ENCODE measurements around the gene HPD. TPM values are rescaled to one million over a fixed set of nuclear protein-coding genes. Genes with fewer than 3 reads are reported as not detected.
A peak's percentile ranks its signal among the peaks of the same experiment; 100 is the strongest.

Gene HPD
- total and polyA plus RNA-seq, 12 donors = 1.6 to 13.0 (median 4.0) TPM

DNA sequence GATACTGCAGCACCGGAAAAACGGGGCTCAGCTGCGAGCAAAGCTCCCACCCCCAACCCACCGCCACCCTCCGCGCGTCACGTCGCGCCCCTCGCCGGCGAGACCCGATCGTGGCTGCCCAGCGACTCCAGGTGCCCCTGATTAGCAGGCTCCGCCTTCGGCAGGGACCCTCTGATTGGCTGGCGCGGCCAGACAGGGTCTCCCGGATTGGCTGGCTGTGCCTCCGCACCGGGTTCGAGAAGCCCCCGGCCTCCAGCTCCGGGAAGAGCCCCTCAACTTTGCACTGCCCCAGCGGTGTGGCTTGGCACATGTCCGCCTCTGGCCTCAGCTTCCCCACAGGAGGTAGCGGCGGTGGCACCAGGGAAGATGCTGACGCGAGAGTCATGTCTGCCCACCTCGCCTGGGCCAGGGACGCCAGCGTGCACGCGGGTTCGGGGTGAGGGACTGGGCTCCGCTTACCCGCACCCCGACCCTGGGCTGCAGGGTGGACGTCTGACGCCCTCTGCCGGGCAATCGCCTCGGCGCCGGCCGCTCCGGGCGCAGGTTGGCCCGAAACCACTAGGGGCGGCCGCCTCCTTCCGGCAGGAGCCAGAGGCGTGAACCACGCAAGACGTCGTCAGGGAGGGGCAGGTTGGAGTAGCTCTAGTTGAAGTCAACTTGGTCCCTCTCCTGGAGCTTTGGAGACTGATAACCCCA, 64.7 kb downstream of the HPD start:
- Histone ChIP-seq H3K27ac (peak overlapping the region; percentile 29 to 100 (median 100)), H3K36me3 (replicated peaks in 1 of 2) (peaks cover 0 to 13% of the 10 kb centered on the region in 2 donors), H3K4me3 (peak overlapping the region in 2 of 4 donors; percentile 33 to 60), H3K27me3 (no peaks in the 10 kb centered on the region), H3K4me1 (replicated peaks in 1 of 2) (peaks cover 52 to 65% of the 10 kb centered on the region in 2 donors), H3K9me3 (replicated peaks in 1 of 3) (no peaks in the 10 kb centered on the region)
- DNase-seq = peak; percentile 92 to 96 (median 93)
- intact Hi-C loops (cut with DNase I) = loop anchor here (2.0 to 10.0 kb wide), 4 partner anchors 17 to 101 kb away; no protein-coding TSS in a partner anchor
- TF ChIP-seq CTCF (IDR thresholded peaks at IDR 0.05) (peak; percentile 97 to 100 (median 100)), POLR2A (IDR thresholded peaks at IDR 0.05) (peak; percentile 24 to 26)
- 0 to 1% (median 0%) methylated on average over 6 to 59 of the region's 59 CpGs for WGBS, 4 donors

DNA sequence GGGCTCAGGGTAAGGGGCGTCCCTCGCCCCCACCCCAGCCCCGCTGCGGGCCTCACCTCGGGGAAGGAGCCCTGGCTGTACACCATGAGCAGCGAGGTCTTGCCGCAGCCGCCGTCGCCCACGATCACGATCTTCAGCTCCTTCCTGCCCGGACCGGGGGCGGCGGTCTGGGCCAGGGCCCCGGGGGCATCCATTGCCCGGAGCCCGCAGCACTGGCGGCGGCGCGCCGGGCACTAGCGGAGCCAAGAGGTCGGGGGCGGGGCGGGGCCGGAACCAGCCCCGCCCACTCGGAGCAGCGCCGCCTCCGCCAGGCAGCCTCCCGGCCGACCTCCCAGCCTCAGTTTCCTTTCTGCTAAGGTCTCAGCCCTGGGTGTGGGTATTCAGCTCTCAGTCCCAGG, 65.2 kb downstream of the HPD start, which contains the start of gene RHOF:
Gene RHOF (minus strand): TSS at position 249 of the 398 bp plus-strand sequence. CDS start 55 bp downstream, at position 194.
- peak in 5 of 7 donors; percentile 46 to 66 (median 47) for DNase-seq

DNA sequence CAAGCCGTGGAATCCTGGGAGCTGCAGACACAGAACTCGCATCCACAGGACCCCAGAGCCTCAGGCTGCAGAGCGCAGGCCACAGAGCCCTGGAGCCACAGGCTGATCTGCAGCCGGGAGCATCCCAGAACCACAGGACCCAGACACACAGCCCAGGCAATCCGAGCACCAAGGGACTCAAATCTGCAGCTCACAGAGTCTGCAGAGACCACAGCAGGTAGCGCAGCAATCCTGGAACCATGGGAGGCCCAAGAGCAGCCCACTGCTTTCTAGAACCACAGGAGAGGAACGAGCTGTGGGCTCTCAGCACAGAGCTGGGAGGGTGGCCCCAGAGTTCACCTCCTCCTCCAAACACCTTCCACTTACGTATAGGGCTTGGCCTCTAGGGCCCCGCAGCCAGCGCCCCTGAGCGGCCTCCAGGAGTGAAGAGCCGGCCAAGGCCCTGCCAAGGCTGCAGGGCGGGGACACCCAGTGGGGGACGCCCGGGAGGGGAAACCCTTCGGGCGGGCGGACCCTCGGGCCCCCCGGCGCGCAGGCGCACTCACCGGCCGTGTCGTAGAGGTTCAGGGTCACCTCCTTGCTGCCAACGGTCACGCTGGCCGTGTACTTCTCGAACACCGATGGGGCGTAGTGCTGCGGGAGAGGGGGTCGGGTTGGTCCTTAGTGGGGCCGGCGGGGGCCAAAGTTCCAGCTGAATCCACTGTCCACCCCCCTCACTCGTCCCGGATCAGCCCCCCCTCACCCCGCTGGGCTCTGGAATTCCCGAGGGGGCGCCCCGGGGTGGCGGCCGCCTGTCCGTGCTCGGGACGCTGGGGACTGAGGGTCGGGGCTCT, 65.8 kb downstream of the HPD start:
- H3K4me3 ChIP-seq = peak overlapping the region in 2 of 4 donors; percentile 33 to 60
- peak; percentile 58 to 72 (median 66) for DNase-seq
- 15 to 57% (median 21%) methylated on average over 6 to 48 of the region's 48 CpGs for WGBS, 4 donors
- peaks cover 40 to 55% of the 10 kb centered on the region in 2 donors for H3K4me1 ChIP-seq (replicated peaks in 1 of 2)
- no peaks in the 10 kb centered on the region for H3K9me3 ChIP-seq (replicated peaks in 1 of 3)
- H3K27me3 ChIP-seq = no peaks in the 10 kb centered on the region
- no peak for TF ChIP-seq CTCF (IDR thresholded peaks at IDR 0.05)
- no peak for TF ChIP-seq POLR2A (IDR thresholded peaks at IDR 0.05)
- H3K36me3 ChIP-seq (replicated peaks in 1 of 2) = peaks cover 0 to 13% of the 10 kb centered on the region in 2 donors
- H3K27ac ChIP-seq = peak overlapping the region; percentile 22 to 100 (median 61)
- intact Hi-C loops (cut with DNase I) = loop anchor here (5.0 to 10.0 kb wide), 3 partner anchors 91 to 102 kb away; no protein-coding TSS in a partner anchor

More for the DNA sequence above, 65.2 kb downstream of the HPD start, which contains the start of gene RHOF:
- Histone ChIP-seq H3K9me3 (replicated peaks in 1 of 3) (no peaks in the 10 kb centered on the region), H3K4me1 (replicated peaks in 1 of 2) (peaks cover 46 to 61% of the 10 kb centered on the region in 2 donors), H3K27me3 (no peaks in the 10 kb centered on the region), H3K4me3 (peak within 1 kb of the TSS in 2 of 4 donors; percentile 33 to 60), H3K27ac (peak within 1 kb of the TSS; percentile 29 to 100 (median 100)), H3K36me3 (replicated peaks in 1 of 2) (peaks cover 0 to 13% of the 10 kb centered on the region in 2 donors)
- 0 to 1% (median 1%) methylated on average over 6 to 36 of the region's 36 CpGs; no CpG with 5 or more reads in 1 of the 4 donors for WGBS, 4 donors
- intact Hi-C loops (cut with DNase I) = loop anchor here (5.0 to 10.0 kb wide), 3 partner anchors 91 to 101 kb away; no protein-coding TSS in a partner anchor
- TF ChIP-seq CTCF (IDR thresholded peaks at IDR 0.05) = no peak
- no peak for TF ChIP-seq POLR2A (IDR thresholded peaks at IDR 0.05)

All from adrenal gland (tissue), 12 donors.